D721Med (cell line): ENCODE results near the gene ANO2.

Experiments
- DNase-seq: peaks from one replicate; pipeline ENCODE4 v3.0.0; 2011; ENCODE audit warnings: low spot score; ENCODE audit not compliant: insufficient read length
- FAIRE-seq: peaks from 2 replicates; lab custom pipeline; 2011; peaks lifted over from hg19 to GRCh38; lab: Jason Lieb, UNC
- TF ChIP-seq, protein P1 (sequence below): IDR thresholded peaks from 2 replicates; pipeline ENCODE4 v1.5.1; 2012; ENCODE audit warnings: mild to moderate bottlenecking, control low read depth; ENCODE audit not compliant: insufficient read depth; ENCODE audit errors: missing control alignments

Gene ANO2

GRCh38 chr12:5909560-5909959 lies 35.5 kb downstream of the ANO2 start:
- FAIRE-seq (no peak), DNase-seq (no peak)
- TF ChIP-seq, protein P1, sequence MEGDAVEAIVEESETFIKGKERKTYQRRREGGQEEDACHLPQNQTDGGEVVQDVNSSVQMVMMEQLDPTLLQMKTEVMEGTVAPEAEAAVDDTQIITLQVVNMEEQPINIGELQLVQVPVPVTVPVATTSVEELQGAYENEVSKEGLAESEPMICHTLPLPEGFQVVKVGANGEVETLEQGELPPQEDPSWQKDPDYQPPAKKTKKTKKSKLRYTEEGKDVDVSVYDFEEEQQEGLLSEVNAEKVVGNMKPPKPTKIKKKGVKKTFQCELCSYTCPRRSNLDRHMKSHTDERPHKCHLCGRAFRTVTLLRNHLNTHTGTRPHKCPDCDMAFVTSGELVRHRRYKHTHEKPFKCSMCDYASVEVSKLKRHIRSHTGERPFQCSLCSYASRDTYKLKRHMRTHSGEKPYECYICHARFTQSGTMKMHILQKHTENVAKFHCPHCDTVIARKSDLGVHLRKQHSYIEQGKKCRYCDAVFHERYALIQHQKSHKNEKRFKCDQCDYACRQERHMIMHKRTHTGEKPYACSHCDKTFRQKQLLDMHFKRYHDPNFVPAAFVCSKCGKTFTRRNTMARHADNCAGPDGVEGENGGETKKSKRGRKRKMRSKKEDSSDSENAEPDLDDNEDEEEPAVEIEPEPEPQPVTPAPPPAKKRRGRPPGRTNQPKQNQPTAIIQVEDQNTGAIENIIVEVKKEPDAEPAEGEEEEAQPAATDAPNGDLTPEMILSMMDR, result no peak

DNA sequence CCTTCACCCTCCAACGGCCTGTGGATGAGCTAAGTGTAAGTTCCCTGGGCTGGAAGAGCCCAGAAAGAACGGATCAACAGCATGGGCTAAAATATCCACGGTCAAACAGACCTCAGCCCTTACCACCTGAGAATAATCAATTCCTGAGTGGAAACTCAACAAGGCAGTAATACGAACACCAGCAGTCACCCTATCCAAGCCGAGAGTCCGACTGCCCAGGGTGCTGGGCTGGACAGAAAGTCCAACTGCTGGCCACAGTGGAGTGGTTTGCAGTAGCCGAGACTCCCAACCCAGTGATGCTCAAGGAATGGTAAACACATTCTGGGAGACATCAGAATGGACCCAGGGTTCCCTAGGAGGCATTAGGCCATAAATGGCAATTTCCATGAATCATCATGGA lies 36.8 kb downstream of the ANO2 start:
- TF ChIP-seq, protein P1, result no peak
- no peak for DNase-seq
- no peak for FAIRE-seq

- no peak for DNase-seq
- FAIRE-seq, result no peak
- TF ChIP-seq, protein P1, result no peak
These were observed 37.3 kb downstream of the ANO2 start for GRCh38 chr12:5907807-5908206.

- FAIRE-seq, result no peak
- DNase-seq, result no peak
- TF ChIP-seq, protein P1, result no peak
These were observed 39.3 kb downstream of the ANO2 start for GRCh38 chr12:5905757-5906156.

DNA sequence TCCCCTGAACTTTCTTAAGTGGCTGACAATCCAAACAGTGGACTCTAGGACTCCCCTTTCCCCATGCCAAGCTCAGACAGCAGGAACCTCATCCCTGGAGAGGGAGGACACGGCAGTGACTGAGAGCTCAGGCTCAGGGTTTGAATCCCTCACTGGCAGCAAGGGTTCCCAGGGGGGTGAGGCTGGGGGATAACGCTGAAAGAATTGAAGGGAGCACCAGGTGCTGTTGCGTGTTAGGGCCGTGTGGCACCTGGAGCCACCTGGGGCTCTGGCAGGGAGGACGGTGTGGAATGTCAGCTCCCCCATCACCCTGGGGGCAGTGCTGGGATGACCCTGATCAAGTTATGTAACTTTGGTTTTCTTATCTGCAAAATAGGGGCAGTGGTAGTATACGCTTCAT lies 40.1 kb downstream of the ANO2 start:
- DNase-seq (no peak), FAIRE-seq (no peak)
- TF ChIP-seq, protein P1, result no peak

- FAIRE-seq (no peak), DNase-seq (no peak)
- TF ChIP-seq, protein P1, result no peak
These were observed 40.6 kb downstream of the ANO2 start for GRCh38 chr12:5904441-5904840.

DNA sequence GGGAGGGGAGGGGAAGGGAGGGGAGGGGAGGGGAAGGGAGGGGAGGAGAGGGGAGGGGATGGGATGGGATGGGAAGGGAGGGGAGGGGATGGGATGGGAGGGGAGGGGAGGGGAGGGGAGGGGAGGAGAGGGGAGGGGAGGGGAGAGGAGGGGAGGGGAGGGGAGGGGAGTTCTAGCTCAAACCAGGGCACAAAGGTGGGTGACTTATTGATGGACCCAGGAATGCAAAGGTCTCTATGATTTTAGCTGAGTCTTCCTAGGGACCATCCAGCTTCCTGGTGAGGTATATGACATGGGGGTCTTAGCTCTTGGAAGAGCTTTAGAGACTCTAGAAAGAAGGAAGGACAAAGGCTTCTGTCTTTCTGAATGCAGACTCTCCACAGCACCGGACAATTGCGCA lies 42.3 kb downstream of the ANO2 start:
- no peak for FAIRE-seq
- DNase-seq, result no peak
- TF ChIP-seq, protein P1, result no peak
